HepG2 (cell line): ENCODE results near the gene TSEN54. TPM values are rescaled to one million over a fixed set of nuclear protein-coding genes. Genes with fewer than 3 reads are reported as not detected.

Experiments used
- ADNP ChIP-seq: sonication (generic); formaldehyde crosslinking; IDR thresholded peaks from 2 replicates; pipeline ENCODE4 v1.4.0; 2020; ENCODE audit warnings: missing genetic modification reagents
- ATF1 ChIP-seq: IDR thresholded peaks from 2 replicates; pipeline ENCODE4 v1.6.1; 2016; ENCODE audit warnings: mild to moderate bottlenecking, control low read depth
- CC2D1A ChIP-seq: sonication (generic); formaldehyde crosslinking; IDR thresholded peaks from 2 replicates; pipeline ENCODE4 v1.8.1; 2023; ENCODE audit warnings: mild to moderate bottlenecking, missing genetic modification reagents
- CENPT ChIP-seq: sonication (generic); formaldehyde crosslinking; IDR thresholded peaks from 2 replicates; pipeline ENCODE4 v1.8.0; 2022; ENCODE audit warnings: low read depth, mild to moderate bottlenecking, moderate library complexity, missing genetic modification reagents
- FOSL1 ChIP-seq: sonication (generic); formaldehyde crosslinking; IDR thresholded peaks from 2 replicates; pipeline ENCODE4 v1.9.0; 2021; ENCODE audit warnings: missing genetic modification reagents, borderline replicate concordance
- FOXK1 ChIP-seq: sonication (generic); formaldehyde crosslinking; IDR thresholded peaks from 2 replicates; pipeline ENCODE4 v1.4.0; 2020; ENCODE audit warnings: low read depth, missing genetic modification reagents, borderline replicate concordance
- GATA4 ChIP-seq: sonication (generic); IDR thresholded peaks from 2 replicates; pipeline ENCODE4 v1.6.1; 2016; ENCODE audit warnings: antibody characterized with exemption, low read depth, borderline replicate concordance
- HNRNPK ChIP-seq: fragments of 200-400 bp; formaldehyde crosslinking; IDR thresholded peaks from 2 replicates; pipeline ENCODE4 v1.6.1; 2018; ENCODE audit warnings: low read length, low read depth, moderate library complexity, mild to moderate bottlenecking; ENCODE audit not compliant: poor library complexity, severe bottlenecking
- MAZ ChIP-seq, 2 experiments: sonication (generic) in 1 of 2; formaldehyde crosslinking in 1 of 2; IDR thresholded peaks; 2 replicates each; pipeline versions ENCODE4 v1.5.0 to v1.6.1; 2012 to 2020; ENCODE audit warnings: low read depth in 2 of 2, mild to moderate bottlenecking in 2 of 2, borderline replicate concordance in 1 of 2, improper control_type of control experiment in 1 of 2, low read length in 1 of 2, missing genetic modification reagents in 1 of 2, moderate library complexity in 1 of 2
- MTERF4 ChIP-seq: sonication (generic); formaldehyde crosslinking; IDR thresholded peaks from 2 replicates; pipeline ENCODE4 v1.8.0; 2023; ENCODE audit warnings: mild to moderate bottlenecking, missing genetic modification reagents
- MTF1 ChIP-seq: sonication (generic); formaldehyde crosslinking; IDR thresholded peaks from 2 replicates; pipeline ENCODE4 v1.5.0; 2020; ENCODE audit warnings: missing genetic modification reagents
- PHF20 ChIP-seq: sonication (generic); formaldehyde crosslinking; IDR thresholded peaks from 2 replicates; pipeline ENCODE4 v1.5.0; 2020; ENCODE audit warnings: mild to moderate bottlenecking, missing genetic modification reagents
- RARA ChIP-seq: IDR thresholded peaks from 2 replicates; pipeline ENCODE4 v1.6.1; 2016; ENCODE audit warnings: missing genetic modification reagents, missing compliant biosample characterization
- SRSF9 ChIP-seq: fragments of 200-400 bp; formaldehyde crosslinking; IDR thresholded peaks from 2 replicates; pipeline ENCODE4 v1.6.1; 2018; ENCODE audit warnings: borderline replicate concordance, mild to moderate bottlenecking, low read depth, low read length; ENCODE audit not compliant: insufficient read depth, poor library complexity, severe bottlenecking
- TEAD3 ChIP-seq: optimal IDR thresholded peaks from 2 replicates; pipeline ENCODE3; 2016; ENCODE audit warnings: borderline replicate concordance
- TFDP1 ChIP-seq: IDR thresholded peaks from 2 replicates; pipeline ENCODE4 v1.6.1; 2016; ENCODE audit warnings: missing compliant biosample characterization, missing genetic modification reagents, borderline replicate concordance
- ZKSCAN1 ChIP-seq: fragments of 150-350 bp; IDR thresholded peaks from 2 replicates; pipeline ENCODE4 v1.6.1; 2014; ENCODE audit warnings: low read length
- ZNF282 ChIP-seq: fragments of 450-650 bp; IDR thresholded peaks from 2 replicates; pipeline ENCODE4 v1.6.1; 2018; ENCODE audit not compliant: partially characterized antibody
- ZNF382 ChIP-seq: sonication (generic); formaldehyde crosslinking; IDR thresholded peaks from 2 replicates; pipeline ENCODE4 v1.5.0; 2020; ENCODE audit warnings: missing genetic modification reagents, mild to moderate bottlenecking, borderline replicate concordance
- ZNF441 ChIP-seq: sonication (generic); formaldehyde crosslinking; IDR thresholded peaks from 2 replicates; pipeline ENCODE4 v1.7.0; 2021; ENCODE audit warnings: missing genetic modification reagents, borderline replicate concordance
- ZNF619 ChIP-seq: sonication (generic); formaldehyde crosslinking; IDR thresholded peaks from 2 replicates; pipeline ENCODE4 v1.4.0; 2020; ENCODE audit warnings: mild to moderate bottlenecking, missing genetic modification reagents
- ZNF652 ChIP-seq: IDR thresholded peaks from 2 replicates; pipeline ENCODE4 v1.6.1; 2016; ENCODE audit warnings: low read depth, borderline replicate concordance
- ZNF776 ChIP-seq: sonication (generic); formaldehyde crosslinking; IDR thresholded peaks from 2 replicates; pipeline ENCODE4 v1.4.0; 2020; ENCODE audit warnings: mild to moderate bottlenecking, missing genetic modification reagents
- polyA plus RNA-seq, 8 experiments: library from polyadenylated mRNA; depleted of rRNA in 3 of 8; stranded (reverse) in 7 of 8; unstranded in 1 of 8; fragments of >200 nt; fragmentation: Illumina TruSeq in 4 of 8; extraction: Trizol in 4 of 8; gene quantifications; 2 replicates each; pipeline versions ENCODE4 v1.2.1 to v1.2.3, GENCODE V29; 2011 to 2016; ENCODE audit warnings: low read depth in 4 of 8, missing spikeins in 1 of 8, mixed read lengths in 1 of 8; ENCODE audit not compliant: insufficient read depth in 1 of 8
- total RNA-seq, 5 experiments: library from RNA; depleted of rRNA; stranded (reverse); fragments of >200 nt; fragmentation: Illumina TruSeq; extraction: Trizol; gene quantifications; 2 replicates each; pipeline ENCODE4 v1.2.3, GENCODE V29; 2016; ENCODE audit warnings: low read depth in 1 of 5
- TF ChIP-seq, protein P1 (sequence below): sonication (generic); formaldehyde crosslinking; IDR thresholded peaks from 2 replicates; pipeline ENCODE4 v1.4.0; 2020; ENCODE audit warnings: mild to moderate bottlenecking, missing genetic modification reagents
- TF ChIP-seq, protein P2 (sequence below): sonication (generic); formaldehyde crosslinking; IDR thresholded peaks from 2 replicates; pipeline ENCODE4 v1.4.0; 2020; ENCODE audit warnings: missing genetic modification reagents, mild to moderate bottlenecking, borderline replicate concordance

TSEN54 gene
- total and polyA plus RNA-seq, 2 of the 13 experiments (the other 11 are each of a cell fraction or from before 2014, with no cell fraction given): 62.9 to 63.3 TPM

DNA sequence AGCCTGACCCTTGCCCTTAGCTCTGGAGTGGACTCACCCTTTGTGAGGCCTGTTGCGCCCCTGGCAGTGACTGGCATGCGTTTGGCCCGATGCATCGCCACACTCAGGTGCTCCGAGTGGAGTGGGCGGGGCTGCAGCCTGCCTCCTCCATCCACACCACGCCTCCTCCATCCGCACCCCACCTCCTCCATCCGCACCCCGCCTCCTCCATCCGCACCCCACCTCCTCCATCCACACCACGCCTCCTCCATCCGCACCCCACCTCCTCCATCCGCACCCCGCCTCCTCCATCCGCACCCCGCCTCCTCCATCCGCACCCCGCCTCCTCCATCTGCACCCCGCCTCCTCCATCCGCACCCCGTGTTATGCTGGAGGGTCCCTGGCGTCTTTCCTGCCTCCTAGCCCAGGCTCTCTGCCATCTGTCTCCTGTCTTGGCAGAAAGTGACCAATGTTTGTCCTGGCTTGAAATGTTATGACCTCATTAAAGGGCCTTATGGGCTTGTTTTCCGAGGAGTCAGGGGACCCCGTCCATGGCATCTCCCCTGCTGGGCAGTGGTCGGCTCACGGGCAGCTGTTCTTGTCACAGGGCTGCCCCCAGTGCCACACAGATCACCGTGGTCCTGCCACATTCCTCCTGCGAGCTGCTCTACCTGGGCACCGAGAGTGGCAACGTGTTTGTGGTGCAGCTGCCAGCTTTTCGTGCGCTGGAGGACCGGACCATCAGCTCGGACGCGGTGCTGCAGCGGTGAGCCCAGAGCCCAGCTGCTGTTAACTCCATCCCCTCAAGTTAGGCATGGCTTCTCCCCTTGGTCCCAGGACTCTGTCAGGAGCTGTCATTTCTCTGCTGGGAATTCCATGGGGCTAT is 42.6 kb downstream of the TSEN54 start (continued):
- TF ChIP-seq TEAD3 (CRISPR knock-in tag): no peak
- TF ChIP-seq PHF20: no peak
- TF ChIP-seq ZNF652 (CRISPR knock-in tag): no peak
- no peak for TF ChIP-seq MAZ (IDR thresholded peaks at IDR 0.05; ENCODE audit: borderline replicate concordance, low read depth, low read length)
- no peak for TF ChIP-seq MAZ (CRISPR knock-in tag; IDR thresholded peaks at IDR 0.05; ENCODE audit: low read depth)
- no peak for TF ChIP-seq ZNF382 (CRISPR knock-in tag)
- no peak for TF ChIP-seq HNRNPK
- 0 out of 2 replicates have a peak, but pooled peaks have one; percentile 9 for TF ChIP-seq ZNF619 (CRISPR knock-in tag)
- TF ChIP-seq TFDP1 (CRISPR knock-in tag): no peak
- TF ChIP-seq ZKSCAN1: no peak
- no peak for TF ChIP-seq FOSL1 (CRISPR knock-in tag)
- TF ChIP-seq CENPT (CRISPR knock-in tag): no peak
- no peak for TF ChIP-seq RARA (CRISPR knock-in tag)
- TF ChIP-seq MTF1: no peak
- TF ChIP-seq FOXK1 (CRISPR knock-in tag): no peak
- no peak for TF ChIP-seq GATA4
- no peak for TF ChIP-seq SRSF9
- TF ChIP-seq MTERF4 (CRISPR knock-in tag): no peak
- TF ChIP-seq, protein P1, sequence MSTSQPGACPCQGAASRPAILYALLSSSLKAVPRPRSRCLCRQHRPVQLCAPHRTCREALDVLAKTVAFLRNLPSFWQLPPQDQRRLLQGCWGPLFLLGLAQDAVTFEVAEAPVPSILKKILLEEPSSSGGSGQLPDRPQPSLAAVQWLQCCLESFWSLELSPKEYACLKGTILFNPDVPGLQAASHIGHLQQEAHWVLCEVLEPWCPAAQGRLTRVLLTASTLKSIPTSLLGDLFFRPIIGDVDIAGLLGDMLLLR: peak; percentile 42; the same call in 1 of the 2 replicates
- TF ChIP-seq, protein P2, sequence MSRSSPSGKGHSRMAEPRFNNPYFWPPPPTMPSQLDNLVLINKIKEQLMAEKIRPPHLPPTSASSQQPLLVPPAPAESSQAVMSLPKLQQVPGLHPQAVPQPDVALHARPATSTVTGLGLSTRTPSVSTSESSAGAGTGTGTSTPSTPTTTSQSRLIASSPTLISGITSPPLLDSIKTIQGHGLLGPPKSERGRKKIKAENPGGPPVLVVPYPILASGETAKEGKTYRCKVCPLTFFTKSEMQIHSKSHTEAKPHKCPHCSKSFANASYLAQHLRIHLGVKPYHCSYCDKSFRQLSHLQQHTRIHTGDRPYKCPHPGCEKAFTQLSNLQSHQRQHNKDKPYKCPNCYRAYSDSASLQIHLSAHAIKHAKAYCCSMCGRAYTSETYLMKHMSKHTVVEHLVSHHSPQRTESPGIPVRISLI (CRISPR knock-in tag): no peak
- 0 out of 2 replicates have a peak, but pooled peaks have one; percentile 49 for TF ChIP-seq ZNF776 (CRISPR knock-in tag)
- no peak for TF ChIP-seq ZNF441 (CRISPR knock-in tag)
- TF ChIP-seq CC2D1A (CRISPR knock-in tag): no peak
- TF ChIP-seq ZNF282: no peak
- no peak for TF ChIP-seq ATF1 (CRISPR knock-in tag)
- TF ChIP-seq ADNP (CRISPR knock-in tag): no peak
